HG02798 (cell line): ENCODE data around the gene MRPS35.
"Not testable (repeated sequence)": the region's sequence is repeated elsewhere in the genome, so short reads cannot be mapped to it uniquely, and the experiment has no call there.

Experiments used
- ATAC-seq: cut with Tn5 transposase; IDR thresholded peaks from one replicate; pipeline ENCODE4 v1.9.1; 2021; ENCODE audit warnings: mild to moderate bottlenecking; ENCODE audit not compliant: unreplicated experiment, poor library complexity

Gene MRPS35

DNA sequence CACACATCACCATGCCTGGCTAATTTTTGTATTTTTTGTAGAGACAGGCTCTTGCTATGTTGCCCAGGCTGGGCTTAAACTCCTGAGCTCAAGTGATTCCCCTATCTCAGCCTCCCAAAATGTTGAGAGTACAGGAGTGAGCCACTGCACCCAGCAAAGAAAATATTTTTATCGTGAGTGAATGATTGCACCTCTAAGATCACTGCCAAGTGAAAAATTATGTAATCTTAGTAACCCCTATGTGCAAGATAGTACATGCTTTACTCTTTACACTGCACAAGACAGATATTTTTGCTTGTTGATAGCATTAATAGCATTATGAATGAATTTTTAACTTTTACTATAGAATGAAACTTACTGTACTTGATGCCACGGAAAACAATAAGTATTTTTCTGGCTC lies 3.4 kb upstream of the MRPS35 start:
- no peak for ATAC-seq

DNA sequence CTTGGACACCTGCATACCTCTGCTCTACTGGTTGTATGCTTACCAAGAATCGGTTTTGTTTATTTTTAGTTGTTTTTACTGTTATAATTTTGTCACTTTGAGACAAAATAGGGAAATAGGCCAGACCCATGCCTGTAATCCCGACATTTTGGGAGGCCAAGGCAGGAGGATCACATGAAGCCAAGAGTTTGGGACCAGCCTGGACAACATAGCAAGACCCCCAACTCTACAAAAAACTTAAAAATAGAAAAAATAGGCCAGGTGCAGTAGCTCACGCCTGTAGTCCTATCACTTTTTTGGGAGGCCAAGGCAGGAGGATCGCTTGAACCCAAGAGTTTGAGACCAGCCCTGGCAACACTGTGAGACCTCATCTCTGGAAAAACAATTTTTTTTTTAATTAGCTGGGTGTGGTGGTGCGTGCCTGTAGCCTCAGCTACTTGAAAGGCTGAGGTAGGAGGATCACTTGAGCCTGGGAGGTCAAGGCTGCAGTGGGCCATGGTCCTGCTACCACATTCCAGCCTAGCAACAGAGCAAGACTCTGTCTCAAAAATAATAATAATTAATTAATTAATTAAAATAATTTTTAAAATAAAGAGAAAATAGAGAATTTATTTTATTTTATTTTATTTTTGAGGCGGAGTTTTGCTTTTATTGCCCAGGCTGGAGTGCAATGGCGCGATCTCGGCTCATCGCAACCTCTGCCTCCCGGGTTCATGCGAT lies 1.3 kb upstream of the MRPS35 start:
- ATAC-seq: no peak

DNA sequence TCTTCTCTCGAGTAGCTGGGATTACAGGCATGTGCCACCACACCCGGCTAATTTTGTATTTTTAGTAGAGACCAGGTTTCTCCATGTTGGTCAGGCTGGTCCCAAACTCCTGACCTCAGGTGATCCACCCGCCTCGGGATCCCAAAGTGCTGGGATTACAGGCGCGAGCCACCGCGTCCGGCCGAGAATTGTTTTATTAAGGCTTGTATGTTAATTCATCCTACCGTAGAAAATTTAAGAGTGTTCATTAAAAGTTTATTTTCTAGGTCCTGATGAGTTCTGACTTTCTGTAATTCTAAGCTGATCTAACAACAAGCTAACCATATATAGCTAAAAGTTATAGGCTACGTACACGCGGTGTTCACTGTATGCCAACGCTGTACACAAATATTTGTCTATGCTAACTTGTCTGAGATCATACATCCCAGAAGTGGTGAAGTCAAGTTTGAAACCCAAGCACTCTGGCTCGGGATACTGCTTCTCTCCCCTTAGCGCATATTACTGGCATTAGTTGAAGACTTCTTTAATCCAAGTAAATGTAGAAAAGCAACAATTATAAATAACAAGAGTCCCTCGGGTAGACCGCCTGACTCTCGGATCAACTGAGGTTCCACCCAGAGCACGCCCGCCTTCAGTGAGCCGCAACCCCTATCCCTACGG lies 570 bp upstream of the MRPS35 start:
- ATAC-seq: peak; percentile 45

DNA sequence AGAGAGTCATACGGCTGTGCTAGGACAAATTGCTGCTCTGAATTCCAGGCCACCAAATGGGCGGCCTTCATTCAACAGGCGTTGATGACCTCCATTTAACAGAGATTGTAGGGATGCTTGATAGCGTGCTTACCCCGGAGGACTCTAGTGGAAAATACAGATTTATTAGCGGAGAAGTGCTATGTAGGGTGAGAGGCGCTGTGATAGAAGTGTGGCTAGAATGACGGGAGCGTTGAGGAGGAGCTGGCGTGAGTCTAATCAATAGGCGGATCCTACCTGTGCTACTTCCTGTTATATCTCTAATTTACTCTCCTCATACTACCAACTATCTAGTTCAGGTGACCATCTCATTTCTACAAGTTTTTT lies 668 bp downstream of the MRPS35 start:
- no peak for ATAC-seq

DNA sequence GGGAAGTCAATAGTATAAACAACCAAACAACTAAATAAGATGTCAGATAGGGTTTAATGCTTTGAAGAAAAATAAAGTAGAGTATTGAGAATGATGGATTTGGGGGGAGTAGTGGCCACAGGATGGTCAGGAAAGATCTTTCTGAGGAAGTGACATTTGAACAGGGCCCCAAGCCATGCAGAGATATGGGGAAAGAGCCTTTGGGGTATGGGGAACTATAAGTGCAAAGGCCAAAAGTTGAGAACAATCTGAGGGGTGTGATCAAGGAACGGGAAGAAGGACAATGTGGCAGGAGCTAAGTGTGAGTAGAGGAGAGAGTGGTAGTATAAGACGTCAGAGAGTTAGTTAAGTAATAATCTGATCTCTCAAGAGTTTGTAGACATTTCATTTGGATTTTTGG lies 1.3 kb downstream of the MRPS35 start:
- ATAC-seq: no peak

DNA sequence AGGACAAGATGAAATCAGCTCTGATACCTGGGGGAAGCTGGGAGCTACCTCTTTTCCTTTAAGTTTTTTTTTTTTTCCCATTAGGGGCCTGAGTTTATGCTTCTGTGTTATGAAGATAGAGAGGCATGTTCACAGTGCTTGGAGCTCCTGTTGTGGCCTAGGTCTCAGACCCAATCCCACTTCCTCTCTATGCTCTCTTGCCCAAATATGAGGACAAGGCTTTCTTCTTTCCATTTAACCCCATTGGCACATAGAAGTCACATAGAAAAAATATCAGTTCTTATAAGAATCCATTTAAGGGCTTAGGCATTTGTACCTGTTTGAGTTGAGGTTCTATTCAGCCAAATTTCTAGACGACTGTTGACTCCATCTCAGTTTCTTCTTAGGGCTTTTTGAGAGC lies 12.6 kb downstream of the MRPS35 start:
- no peak for ATAC-seq

DNA sequence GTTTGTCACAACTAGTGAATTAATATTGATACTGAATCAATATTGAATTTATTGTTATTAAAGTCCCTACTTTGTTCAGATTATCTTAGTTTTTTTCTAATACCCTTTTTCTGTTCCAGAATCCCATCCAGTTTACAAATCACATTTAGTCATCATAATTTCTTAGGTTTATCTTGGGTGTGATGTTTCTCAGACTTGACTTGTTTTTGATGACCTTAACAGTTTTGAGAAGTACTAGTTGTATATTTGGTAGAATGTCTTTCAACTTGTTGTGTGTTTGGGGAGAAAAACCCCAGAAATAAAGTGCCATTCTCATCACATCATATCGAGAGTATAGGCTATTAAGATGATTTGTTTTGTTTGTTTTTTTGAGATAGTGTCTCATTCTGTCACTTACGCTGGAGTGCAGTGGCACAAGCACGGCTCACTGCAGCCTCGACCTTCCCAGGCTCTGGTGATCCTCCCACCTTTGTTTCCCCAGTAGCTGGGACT lies 19.5 kb downstream of the MRPS35 start:
- no peak for ATAC-seq

DNA sequence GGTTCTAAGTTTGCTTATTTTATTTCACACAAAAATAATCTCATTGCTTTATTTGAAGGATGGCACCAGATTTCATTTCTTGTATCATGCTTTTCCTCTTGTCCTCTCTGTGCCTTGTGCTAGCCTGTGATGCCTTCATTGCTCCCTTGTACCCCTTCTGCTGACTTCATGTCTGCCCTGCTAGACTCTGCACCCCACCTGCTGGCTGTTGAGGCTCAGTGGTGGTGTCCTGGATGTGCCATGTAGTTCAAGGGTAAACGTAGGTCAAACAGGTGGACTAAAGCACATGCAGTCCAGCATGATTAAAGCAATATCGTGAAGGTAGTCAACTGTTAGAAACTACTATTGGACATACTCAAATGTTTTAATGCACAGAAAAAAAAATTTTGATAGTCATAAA lies 21.6 kb downstream of the MRPS35 start:
- ATAC-seq: peak; percentile 65

DNA sequence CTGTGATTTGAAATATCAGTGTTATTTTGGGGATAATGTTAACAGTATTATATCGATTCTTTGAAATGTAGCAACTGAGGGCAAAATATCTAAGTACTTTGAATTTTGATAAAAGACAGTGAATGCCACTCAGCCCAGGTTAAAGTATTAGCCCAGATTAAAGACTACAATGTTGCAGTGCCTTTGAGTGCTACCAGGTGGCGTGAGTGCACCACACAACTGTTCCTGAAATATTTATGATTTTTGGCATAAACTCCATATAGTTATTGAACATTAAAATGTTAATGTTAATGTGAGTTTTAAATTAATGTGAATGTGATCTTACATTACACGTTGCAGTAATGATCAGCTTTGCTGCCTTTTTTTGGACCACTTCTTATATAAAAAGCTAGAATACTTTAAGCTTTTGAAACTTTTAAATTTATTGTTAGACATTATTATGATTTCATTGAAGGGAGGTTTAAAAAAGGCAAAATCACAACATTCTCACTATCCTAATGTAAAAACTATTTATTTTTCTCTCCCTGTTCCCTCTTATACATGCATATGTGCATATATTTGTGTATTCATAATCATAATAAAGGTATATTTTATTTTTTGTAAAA lies 22.5 kb downstream of the MRPS35 start:
- ATAC-seq: peak; percentile 66

DNA sequence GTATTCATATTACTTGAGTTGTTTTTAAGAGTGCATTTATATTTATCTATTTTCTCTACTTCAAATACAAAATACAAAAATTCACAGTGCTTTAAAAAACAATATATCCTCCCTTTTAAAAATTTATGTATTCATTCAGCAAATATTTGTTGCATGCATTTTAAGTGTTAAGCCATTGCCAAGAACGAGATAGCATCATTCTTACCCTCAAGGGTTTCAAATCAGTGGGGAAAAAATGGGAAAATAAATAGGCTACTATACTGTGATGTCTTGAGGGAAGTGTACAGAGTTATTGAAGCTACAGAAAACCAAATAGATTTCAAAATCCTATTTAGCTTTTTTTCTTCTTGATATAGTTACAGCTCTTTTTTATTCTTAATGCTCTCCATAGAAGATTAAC lies 23.2 kb downstream of the MRPS35 start:
- ATAC-seq: no peak

DNA sequence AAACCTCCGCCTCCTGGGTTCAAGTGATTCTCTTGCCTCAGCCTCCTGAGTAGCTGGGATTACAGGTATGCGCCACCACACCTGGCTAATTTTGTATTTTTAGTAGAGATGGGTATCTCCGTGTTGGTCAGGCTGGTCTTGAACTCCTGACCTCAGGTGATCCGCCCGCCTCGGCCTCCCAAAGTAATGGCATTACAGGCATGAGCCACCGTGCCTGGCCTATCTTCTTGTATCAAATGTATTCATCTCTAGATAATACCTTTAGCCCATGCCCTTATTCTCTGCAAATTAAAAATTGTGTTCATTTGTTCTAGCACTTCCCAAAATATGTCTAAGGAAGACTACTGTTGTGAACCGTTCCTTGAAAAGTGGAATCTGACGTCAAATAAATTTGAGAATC lies 23.7 kb downstream of the MRPS35 start:
- ATAC-seq: not testable (repeated sequence)

DNA sequence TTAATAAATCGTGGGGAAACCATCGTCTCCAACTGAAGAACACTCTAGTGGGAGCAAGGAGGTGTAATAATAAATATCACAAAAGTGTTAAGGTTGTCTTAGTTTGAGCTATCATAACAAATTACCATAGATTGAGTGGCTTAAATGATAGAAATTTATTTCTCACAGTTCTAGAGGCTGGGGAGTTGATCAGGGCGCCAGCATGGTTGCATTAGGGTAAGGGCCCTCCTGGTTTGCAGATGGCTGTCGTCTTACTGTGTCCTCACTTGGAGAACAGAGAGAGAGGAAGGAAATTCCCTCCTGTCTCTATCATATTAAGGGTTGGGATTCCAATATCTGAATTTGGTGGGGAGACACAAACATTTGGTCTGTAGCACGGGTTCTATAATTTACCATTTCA lies 33.0 kb downstream of the MRPS35 start:
- no peak for ATAC-seq

DNA sequence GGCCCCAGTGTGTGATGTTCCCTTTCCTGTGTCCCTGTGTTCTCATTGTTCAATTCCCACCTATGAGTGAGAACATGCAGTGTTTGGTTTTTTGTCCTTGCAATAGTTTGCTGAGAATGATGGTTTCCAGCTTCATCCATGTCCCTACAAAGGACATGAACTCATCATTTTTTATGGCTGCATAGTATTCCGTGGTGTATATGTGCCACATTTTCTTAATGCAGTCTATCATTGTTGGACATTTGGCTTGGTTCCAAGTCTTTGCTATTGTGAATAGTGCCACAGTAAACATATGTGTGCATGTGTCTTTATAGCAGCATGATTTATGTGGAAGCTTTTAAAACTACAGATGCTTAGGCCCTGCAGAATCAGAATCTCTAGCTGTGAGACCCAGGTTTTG lies 35.1 kb downstream of the MRPS35 start:
- ATAC-seq: not testable (repeated sequence)

DNA sequence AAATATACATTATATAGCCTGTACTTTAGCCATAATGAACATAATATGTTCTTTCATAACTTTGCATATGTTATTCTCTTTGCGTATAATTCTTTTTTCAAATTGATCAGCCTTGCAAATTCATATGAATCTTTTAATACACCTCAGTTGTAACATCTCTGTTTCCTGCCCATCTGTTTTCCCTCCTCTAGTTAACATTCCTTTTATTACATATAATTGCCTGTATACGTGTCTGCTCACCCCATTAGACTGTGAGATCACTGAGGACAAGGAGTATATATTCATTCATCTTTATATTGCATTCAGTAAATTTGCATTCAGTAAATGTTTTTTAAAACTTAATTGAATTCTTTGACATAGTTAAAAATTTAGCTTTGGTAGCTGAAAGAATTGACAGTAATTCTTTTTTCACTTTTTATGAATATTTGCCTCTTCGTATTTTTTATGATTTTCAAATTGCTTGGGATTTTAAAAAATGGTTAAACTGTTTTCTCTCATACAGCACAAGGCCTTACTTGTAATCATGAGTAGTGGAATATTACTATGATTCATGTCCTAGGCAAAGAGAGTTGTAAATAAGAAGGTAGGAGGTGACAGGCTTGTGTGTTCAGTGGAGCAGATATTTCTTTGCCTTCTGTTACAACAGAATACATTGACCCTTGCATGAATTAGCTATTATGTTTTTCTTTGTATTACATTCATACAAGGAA lies 36.6 kb downstream of the MRPS35 start:
- no peak for ATAC-seq

DNA sequence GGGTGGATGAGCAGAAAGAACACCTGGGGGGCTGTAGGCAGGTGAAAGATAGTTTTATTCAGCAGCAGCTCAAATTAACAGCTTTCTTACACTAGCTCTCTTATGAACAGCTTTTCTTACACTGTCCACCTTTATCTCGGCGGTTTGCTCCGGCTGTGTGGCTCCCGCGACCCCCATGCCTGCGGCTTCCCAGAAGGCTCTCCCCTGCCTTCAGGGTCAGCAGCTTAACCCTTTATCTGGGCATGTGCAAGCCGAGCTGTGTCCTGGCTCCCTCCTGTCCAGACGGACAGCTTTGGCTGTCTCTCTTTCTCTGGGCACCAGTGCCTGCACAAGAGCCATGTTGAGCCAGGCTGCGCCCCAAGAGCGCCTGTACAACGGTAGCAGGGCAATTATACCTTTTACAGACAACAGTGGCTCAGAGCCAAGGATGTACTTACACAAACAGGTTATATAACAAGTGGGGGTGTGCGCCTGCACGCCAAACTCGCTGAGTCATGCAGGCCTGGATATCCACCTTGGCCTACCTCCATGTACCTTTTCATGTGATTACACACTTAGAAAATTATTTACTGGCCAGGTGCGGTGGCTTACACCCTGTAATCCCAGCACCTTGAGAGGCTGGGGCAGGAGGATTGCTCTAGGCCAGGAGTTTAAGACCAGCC lies 40.9 kb downstream of the MRPS35 start:
- no peak for ATAC-seq

DNA sequence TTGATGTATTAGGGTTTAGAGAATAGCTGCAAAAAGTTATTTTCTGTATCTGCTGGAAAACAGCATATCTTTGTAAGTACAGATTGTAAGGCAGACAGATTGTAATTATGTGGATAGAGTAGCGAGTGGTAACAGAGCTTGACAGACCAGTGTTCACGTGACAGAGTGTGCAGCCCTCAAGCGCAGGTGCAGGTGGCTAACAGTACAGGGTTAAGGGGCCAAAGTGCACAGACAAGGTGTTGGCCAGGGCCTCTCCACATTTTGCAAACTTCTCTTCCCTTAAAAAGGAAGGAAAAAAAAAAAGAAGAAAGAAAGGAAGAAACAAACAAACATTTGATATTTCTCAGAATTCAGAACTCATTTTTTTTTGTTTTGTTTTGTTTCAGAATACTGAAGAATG lies 44.2 kb downstream of the MRPS35 start:
- no peak for ATAC-seq

DNA sequence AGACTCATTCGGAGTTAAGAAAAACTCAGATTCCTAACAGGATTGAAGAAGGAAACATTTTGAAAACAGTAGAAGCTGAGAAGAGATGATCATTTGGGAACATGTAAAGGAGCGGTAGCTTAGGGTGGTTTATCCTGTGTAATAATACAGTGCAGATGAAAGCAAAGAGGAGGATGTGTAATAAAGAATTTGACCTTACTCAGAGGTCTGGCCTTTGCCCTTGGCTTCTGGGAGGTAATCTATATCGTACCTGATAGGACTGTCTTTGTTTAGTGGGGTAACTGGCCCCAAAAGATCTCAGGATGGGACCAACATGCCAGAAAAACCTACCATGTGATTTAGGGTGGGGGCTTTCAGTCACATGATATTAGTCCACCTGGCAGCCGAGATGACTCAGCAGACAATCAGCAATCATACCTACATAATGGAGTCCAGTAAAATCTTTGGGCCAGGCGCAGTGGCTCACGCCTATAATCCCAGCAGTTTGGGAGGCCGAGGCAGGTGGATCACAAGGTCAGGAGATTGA lies 46.1 kb downstream of the MRPS35 start:
- ATAC-seq: no peak

DNA sequence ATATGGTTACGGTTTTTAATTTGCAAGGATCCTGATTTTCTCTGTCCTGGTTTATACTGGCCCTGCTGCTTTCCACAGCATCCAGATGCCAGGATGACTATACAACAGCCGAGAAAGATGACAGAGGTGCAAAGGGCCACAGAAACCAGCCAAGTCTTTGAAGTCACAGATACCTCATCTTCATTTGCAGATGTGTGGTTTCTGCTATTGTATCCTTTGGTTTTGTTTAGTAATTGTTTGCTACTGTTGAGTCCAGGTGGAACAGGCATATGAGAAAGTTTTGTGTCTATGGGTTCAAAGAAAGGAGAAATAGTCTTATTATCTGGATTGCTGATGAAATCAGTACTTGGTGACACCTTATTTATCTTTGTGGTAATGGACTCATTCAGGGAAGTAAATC lies 52.1 kb downstream of the MRPS35 start:
- ATAC-seq: no peak

DNA sequence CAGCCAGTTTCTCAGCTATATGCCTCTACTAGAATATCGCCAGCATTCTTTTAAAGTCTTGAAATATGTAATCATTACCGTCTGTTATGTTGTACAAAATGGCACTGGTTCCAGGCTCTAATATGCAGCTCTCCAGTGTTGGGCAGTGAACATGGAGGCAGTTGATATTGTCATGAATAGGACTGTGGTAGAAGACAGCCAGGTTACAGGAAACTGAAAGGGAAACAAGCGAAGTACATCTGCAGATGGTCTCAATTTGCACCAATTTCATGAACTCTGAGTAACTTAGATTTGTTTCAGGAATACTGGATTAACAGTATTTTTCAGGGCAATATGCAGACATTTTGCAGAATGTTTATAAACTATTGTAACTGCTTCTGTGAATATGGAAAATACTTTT lies 56.0 kb downstream of the MRPS35 start:
- ATAC-seq: peak; percentile 61

DNA sequence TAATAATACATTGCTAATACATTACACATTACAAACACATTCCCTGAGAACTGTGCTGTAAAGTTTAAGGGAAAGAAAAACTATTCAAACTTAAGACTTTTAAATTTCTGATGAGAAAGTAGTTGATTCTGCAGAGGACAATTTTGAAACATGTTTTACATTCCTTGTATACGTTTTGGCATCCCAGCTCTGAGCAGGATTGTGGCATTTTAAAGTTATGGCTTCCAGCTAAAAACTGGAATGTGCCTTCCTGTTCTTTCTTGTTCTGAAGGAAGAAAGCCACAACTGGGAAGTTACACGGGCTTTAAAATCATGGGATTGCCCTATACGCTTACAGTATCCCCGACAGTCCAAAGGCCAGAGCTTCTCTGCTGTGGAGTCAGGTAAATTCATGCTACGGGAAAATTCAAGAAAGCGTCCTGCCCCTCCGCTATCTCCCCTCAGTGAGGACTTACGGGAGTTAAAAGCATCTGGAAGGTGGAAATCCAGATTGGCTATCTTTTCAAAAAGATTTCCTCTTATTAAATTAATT lies 58.6 kb downstream of the MRPS35 start:
- no peak for ATAC-seq
